HepG2 (cell line): ENCODE results near the gene JMY. TPM values are rescaled to one million over a fixed set of nuclear protein-coding genes. Genes with fewer than 3 reads are reported as not detected.

Experiments
- GATAD2A ChIP-seq: IDR thresholded peaks from 2 replicates; pipeline ENCODE4 v1.6.1; 2016
- HMG20A ChIP-seq: IDR thresholded peaks from 2 replicates; pipeline ENCODE4 v1.6.1; 2016; ENCODE audit warnings: borderline replicate concordance
- JUND ChIP-seq: sonication (generic); formaldehyde crosslinking; IDR thresholded peaks from 2 replicates; pipeline ENCODE4 v1.8.0; 2022; ENCODE audit warnings: mild to moderate bottlenecking, missing genetic modification reagents
- RARA ChIP-seq: IDR thresholded peaks from 2 replicates; pipeline ENCODE4 v1.6.1; 2016; ENCODE audit warnings: missing genetic modification reagents, missing compliant biosample characterization
- ZKSCAN1 ChIP-seq: fragments of 150-350 bp; IDR thresholded peaks from 2 replicates; pipeline ENCODE4 v1.6.1; 2014; ENCODE audit warnings: low read length
- ZMYM4 ChIP-seq: sonication (generic); formaldehyde crosslinking; IDR thresholded peaks from 2 replicates; pipeline ENCODE4 v1.8.1; 2023; ENCODE audit warnings: mild to moderate bottlenecking, missing genetic modification reagents
- polyA plus RNA-seq, 8 experiments: library from polyadenylated mRNA; depleted of rRNA in 3 of 8; stranded (reverse) in 7 of 8; unstranded in 1 of 8; fragments of >200 nt; fragmentation: Illumina TruSeq in 4 of 8; extraction: Trizol in 4 of 8; gene quantifications; 2 replicates each; pipeline versions ENCODE4 v1.2.1 to v1.2.3, GENCODE V29; 2011 to 2016; ENCODE audit warnings: low read depth in 4 of 8, missing spikeins in 1 of 8, mixed read lengths in 1 of 8; ENCODE audit not compliant: insufficient read depth in 1 of 8
- total RNA-seq, 5 experiments: library from RNA; depleted of rRNA; stranded (reverse); fragments of >200 nt; fragmentation: Illumina TruSeq; extraction: Trizol; gene quantifications; 2 replicates each; pipeline ENCODE4 v1.2.3, GENCODE V29; 2016; ENCODE audit warnings: low read depth in 1 of 5
- TF ChIP-seq, protein P1 (sequence below): sonication (generic); formaldehyde crosslinking; IDR thresholded peaks from 2 replicates; pipeline ENCODE4 v1.4.0; 2020; ENCODE audit warnings: low read depth, missing genetic modification reagents
- TF ChIP-seq, protein P2 (sequence below): sonication (generic); formaldehyde crosslinking; IDR thresholded peaks from 2 replicates; pipeline ENCODE4 v1.4.0; 2020; ENCODE audit warnings: missing genetic modification reagents, borderline replicate concordance

JMY gene
- total and polyA plus RNA-seq, 2 of the 13 experiments (the other 11 are each of a cell fraction or from before 2014, with no cell fraction given): 4.0 to 4.2 TPM

DNA sequence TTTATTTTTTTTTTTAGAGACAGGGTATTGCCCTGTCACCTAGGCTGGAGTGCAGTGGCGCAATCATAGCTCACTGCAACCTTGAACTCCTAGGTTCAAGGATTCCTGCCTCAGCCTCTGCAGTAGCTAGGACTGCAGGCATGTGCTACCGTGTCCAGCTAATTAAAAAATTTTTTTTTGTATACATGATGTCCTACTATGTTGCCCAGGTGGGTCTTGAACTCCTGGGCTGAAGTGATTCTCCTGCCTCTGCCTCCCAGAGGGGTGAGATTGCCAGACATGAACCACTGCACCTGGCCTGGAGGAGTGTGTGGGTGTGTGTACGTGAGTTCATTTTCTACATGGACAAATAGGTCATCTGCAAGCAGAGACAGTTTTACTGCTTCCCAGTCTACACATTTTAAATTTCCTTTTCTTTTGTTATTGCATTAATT lies 33.8 kb downstream of the JMY start (continued):
- TF ChIP-seq, protein P1, sequence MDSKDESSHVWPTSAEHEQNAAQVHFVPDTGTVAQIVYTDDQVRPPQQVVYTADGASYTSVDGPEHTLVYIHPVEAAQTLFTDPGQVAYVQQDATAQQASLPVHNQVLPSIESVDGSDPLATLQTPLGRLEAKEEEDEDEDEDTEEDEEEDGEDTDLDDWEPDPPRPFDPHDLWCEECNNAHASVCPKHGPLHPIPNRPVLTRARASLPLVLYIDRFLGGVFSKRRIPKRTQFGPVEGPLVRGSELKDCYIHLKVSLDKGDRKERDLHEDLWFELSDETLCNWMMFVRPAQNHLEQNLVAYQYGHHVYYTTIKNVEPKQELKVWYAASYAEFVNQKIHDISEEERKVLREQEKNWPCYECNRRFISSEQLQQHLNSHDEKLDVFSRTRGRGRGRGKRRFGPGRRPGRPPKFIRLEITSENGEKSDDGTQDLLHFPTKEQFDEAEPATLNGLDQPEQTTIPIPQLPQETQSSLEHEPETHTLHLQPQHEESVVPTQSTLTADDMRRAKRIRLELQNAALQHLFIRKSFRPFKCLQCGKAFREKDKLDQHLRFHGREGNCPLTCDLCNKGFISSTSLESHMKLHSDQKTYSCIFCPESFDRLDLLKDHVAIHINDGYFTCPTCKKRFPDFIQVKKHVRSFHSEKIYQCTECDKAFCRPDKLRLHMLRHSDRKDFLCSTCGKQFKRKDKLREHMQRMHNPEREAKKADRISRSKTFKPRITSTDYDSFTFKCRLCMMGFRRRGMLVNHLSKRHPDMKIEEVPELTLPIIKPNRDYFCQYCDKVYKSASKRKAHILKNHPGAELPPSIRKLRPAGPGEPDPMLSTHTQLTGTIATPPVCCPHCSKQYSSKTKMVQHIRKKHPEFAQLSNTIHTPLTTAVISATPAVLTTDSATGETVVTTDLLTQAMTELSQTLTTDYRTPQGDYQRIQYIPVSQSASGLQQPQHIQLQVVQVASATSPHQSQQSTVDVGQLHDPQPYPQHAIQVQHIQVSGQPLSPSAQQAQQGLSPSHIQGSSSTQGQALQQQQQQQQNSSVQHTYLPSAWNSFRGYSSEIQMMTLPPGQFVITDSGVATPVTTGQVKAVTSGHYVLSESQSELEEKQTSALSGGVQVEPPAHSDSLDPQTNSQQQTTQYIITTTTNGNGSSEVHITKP (CRISPR knock-in tag): no peak
- no peak for TF ChIP-seq JUND (CRISPR knock-in tag)
- TF ChIP-seq GATAD2A: peak; percentile 46; the same call in 1 of the 2 replicates
- TF ChIP-seq, protein P2, sequence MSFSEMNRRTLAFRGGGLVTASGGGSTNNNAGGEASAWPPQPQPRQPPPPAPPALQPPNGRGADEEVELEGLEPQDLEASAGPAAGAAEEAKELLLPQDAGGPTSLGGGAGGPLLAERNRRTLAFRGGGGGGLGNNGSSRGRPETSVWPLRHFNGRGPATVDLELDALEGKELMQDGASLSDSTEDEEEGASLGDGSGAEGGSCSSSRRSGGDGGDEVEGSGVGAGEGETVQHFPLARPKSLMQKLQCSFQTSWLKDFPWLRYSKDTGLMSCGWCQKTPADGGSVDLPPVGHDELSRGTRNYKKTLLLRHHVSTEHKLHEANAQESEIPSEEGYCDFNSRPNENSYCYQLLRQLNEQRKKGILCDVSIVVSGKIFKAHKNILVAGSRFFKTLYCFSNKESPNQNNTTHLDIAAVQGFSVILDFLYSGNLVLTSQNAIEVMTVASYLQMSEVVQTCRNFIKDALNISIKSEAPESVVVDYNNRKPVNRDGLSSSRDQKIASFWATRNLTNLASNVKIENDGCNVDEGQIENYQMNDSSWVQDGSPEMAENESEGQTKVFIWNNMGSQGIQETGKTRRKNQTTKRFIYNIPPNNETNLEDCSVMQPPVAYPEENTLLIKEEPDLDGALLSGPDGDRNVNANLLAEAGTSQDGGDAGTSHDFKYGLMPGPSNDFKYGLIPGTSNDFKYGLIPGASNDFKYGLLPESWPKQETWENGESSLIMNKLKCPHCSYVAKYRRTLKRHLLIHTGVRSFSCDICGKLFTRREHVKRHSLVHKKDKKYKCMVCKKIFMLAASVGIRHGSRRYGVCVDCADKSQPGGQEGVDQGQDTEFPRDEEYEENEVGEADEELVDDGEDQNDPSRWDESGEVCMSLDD (CRISPR knock-in tag): no peak
- peak; percentile 45; the same call in 1 of the 2 replicates for TF ChIP-seq HMG20A
- peak; percentile 95 for TF ChIP-seq ZKSCAN1
- peak; percentile 71 for TF ChIP-seq RARA
- TF ChIP-seq ZMYM4 (CRISPR knock-in tag): peak; percentile 49; the same call in 1 of the 2 replicates
- TF ChIP-seq, all 625 proteins: peak for 20
